PC-3 (cell line): ENCODE results near the gene ZNF557. TPM values are rescaled to one million over a fixed set of nuclear protein-coding genes. Genes with fewer than 3 reads are reported as not detected.

Source experiments
- ATAC-seq: fragments of 200-7000 bp; cut with Tn5 transposase; 2 replicates; pipeline ENCODE4 v1.9.1; 2020; ENCODE audit warnings: mild to moderate bottlenecking, moderate library complexity
- BruUV-seq: library from RNA; stranded (reverse); fragments of 400-500 nt; replicated peaks from 2 replicates; lab custom pipeline; 2021; lab: Mats Ljungman, UMichigan
- CTCF ChIA-PET: fragments of 300-600 bp; sonication (Branson Sonifier 250); formaldehyde crosslinking; loops from one replicate; lab custom pipeline; 2022; ENCODE audit warnings: antibody characterized with exemption; lab: Charles Lee
- POLR2A ChIA-PET: fragments of 300-600 bp; sonication (Branson Sonifier 250); formaldehyde crosslinking; loops from one replicate; lab custom pipeline; 2022; ENCODE audit warnings: antibody characterized with exemption; ENCODE audit not compliant: unreplicated experiment; lab: Charles Lee
- DNase-seq: peaks from one replicate; pipeline ENCODE4 v3.0.0-alpha.2; 2015
- H2AFZ ChIP-seq: fragments of 300-600 bp; sonication (generic); 2 replicates; pipeline ENCODE4 v1.6.0; 2016; ENCODE audit warnings: antibody characterized with exemption, low read length
- H3F3A ChIP-seq: fragments of 300-600 bp; sonication (generic); one replicate; pipeline ENCODE4 v1.6.0; 2017; ENCODE audit warnings: antibody characterized with exemption, low read length, control low read depth, mild to moderate bottlenecking; ENCODE audit not compliant: unreplicated experiment
- H3K27ac ChIP-seq: fragments of 300-600 bp; sonication (generic); 2 replicates; pipeline ENCODE4 v1.5.1; 2016; ENCODE audit warnings: mild to moderate bottlenecking, low read length
- H3K27me3 ChIP-seq: fragments of 300-600 bp; sonication (generic); 2 replicates; pipeline ENCODE4 v1.6.1; 2016; ENCODE audit warnings: low read length, mixed read lengths
- H3K36me3 ChIP-seq: fragments of 300-600 bp; sonication (generic); 2 replicates; pipeline ENCODE4 v1.6.1; 2016; ENCODE audit warnings: low read depth, mixed run types, low read length, mixed read lengths
- H3K4me1 ChIP-seq: fragments of 300-600 bp; sonication (generic); 2 replicates; pipeline ENCODE4 v1.5.1; 2016; ENCODE audit warnings: low read length; ENCODE audit not compliant: insufficient read depth
- H3K4me2 ChIP-seq: fragments of 300-600 bp; sonication (generic); 2 replicates; pipeline ENCODE4 v1.6.0; 2016; ENCODE audit warnings: low read length
- H3K4me3 ChIP-seq: fragments of 300-600 bp; sonication (generic); 2 replicates; pipeline ENCODE4 v1.5.1; 2016; ENCODE audit warnings: mild to moderate bottlenecking, low read length, mixed read lengths
- H3K79me2 ChIP-seq: fragments of 300-600 bp; sonication (generic); 2 replicates; pipeline ENCODE4 v1.6.1; 2017; ENCODE audit warnings: low read length, mixed read lengths
- H3K9ac ChIP-seq: fragments of 300-600 bp; sonication (generic); 2 replicates; pipeline ENCODE4 v1.6.0; 2016; ENCODE audit warnings: mild to moderate bottlenecking, low read length
- H3K9me2 ChIP-seq: fragments of 300-600 bp; sonication (generic); replicated peaks from 2 replicates; pipeline ENCODE4 v1.6.1; 2016; ENCODE audit warnings: mixed run types, low read length, mixed read lengths
- H3K9me3 ChIP-seq: fragments of 300-600 bp; sonication (generic); 2 replicates; pipeline ENCODE4 v1.6.1; 2016; ENCODE audit warnings: low read length, mixed read lengths
- H4K20me1 ChIP-seq: fragments of 300-600 bp; sonication (generic); 2 replicates; pipeline ENCODE4 v1.6.1; 2016; ENCODE audit warnings: low read length, mixed read lengths
- EZH2 ChIP-seq: fragments of 300-600 bp; sonication (generic); IDR thresholded peaks from one replicate; pipeline ENCODE4 v1.6.1; 2017; ENCODE audit warnings: antibody characterized with exemption, mild to moderate bottlenecking, low read length; ENCODE audit not compliant: unreplicated experiment
- EZH2phosphoT487 ChIP-seq: fragments of 300-600 bp; sonication (generic); IDR thresholded peaks from 2 replicates; pipeline ENCODE4 v1.6.1; 2018; ENCODE audit warnings: mild to moderate bottlenecking, antibody characterized with exemption, low read length, borderline replicate concordance
- intact Hi-C: fragments of 100-400 bp; cut with micrococcal nuclease; formaldehyde crosslinking; loops from 2 replicates; pipeline ENCODE4 v1.9.0; 2023
- total RNA-seq: library from RNA; depleted of rRNA; stranded (reverse); fragments of >200 nt; gene quantifications from 2 replicates; pipeline ENCODE4 v1.2.3, GENCODE V29; 2014
- TF ChIP-seq, protein P1 (sequence below): fragments of 300-600 bp; sonication (generic); conservative IDR thresholded peaks from 2 replicates; pipeline ENCODE4 v1.5.1; 2017; ENCODE audit warnings: antibody characterized with exemption, low read depth, mild to moderate bottlenecking, low read length

Gene ZNF557
- total RNA-seq, 1 experiment from 2014 or later, result 13.7 TPM

DNA sequence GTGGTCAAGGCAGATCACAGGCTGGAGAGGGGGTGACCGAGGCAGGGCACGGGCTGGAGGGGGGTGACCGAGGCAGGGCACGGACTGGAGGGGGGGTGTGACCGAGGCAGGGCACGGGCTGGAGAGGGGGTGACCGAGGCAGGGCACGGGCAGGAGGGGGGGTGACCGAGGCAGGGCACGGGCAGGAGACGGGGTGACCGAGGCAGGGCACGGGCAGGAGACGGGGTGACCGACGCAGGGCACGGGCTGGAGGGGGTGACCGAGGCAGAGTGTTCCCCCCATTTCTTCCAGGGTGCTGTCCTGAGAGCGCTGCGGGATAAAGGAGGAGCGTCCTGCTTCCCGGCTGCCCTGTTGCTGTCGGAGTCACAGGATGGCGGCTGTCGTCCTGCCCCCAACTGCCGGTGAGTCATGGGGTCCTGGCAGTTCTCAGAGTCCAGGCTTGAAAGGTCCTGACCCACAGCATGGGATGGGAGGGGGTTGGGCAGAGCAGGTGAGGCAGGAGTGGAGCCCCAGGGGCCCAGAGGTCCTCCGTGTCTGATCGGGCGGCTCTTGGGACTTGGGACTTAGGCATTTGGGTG, 5.3 kb downstream of the ZNF557 start:
- Histone ChIP-seq H3K9me3 (peaks cover 17% of the 10 kb centered on the region), H3K4me3 (no peak overlapping the region), H3K4me2 (no peak overlapping the region), H3K9me2 (no peaks in the 10 kb centered on the region), H3K79me2 (peaks cover 16% of the 10 kb centered on the region), H4K20me1 (no peaks in the 10 kb centered on the region), H3K4me1 (peaks cover 6% of the 10 kb centered on the region; the same call in 1 of the 2 replicates), H3K27ac (no peak overlapping the region), H3F3A (no peaks in the 10 kb centered on the region), H2AFZ (no peak overlapping the region), H3K36me3 (peaks cover 77% of the 10 kb centered on the region), H3K9ac (no peak overlapping the region), H3K27me3 (no peaks in the 10 kb centered on the region)
- ATAC-seq (no peak), DNase-seq (no peak)
- POLR2A ChIA-PET, result no interaction called here
- CTCF ChIA-PET, result interaction anchor here (0.6 kb wide), 1 partner anchor 40 kb away, joined by 19 read pairs; no protein-coding TSS in a partner anchor
- no TSS peak for BruUV-seq
- intact Hi-C loops, result no loop called here
- TF ChIP-seq EZH2phosphoT487 (no peak), EZH2 (no peak)
- TF ChIP-seq, protein P1, sequence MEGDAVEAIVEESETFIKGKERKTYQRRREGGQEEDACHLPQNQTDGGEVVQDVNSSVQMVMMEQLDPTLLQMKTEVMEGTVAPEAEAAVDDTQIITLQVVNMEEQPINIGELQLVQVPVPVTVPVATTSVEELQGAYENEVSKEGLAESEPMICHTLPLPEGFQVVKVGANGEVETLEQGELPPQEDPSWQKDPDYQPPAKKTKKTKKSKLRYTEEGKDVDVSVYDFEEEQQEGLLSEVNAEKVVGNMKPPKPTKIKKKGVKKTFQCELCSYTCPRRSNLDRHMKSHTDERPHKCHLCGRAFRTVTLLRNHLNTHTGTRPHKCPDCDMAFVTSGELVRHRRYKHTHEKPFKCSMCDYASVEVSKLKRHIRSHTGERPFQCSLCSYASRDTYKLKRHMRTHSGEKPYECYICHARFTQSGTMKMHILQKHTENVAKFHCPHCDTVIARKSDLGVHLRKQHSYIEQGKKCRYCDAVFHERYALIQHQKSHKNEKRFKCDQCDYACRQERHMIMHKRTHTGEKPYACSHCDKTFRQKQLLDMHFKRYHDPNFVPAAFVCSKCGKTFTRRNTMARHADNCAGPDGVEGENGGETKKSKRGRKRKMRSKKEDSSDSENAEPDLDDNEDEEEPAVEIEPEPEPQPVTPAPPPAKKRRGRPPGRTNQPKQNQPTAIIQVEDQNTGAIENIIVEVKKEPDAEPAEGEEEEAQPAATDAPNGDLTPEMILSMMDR, result no peak

DNA sequence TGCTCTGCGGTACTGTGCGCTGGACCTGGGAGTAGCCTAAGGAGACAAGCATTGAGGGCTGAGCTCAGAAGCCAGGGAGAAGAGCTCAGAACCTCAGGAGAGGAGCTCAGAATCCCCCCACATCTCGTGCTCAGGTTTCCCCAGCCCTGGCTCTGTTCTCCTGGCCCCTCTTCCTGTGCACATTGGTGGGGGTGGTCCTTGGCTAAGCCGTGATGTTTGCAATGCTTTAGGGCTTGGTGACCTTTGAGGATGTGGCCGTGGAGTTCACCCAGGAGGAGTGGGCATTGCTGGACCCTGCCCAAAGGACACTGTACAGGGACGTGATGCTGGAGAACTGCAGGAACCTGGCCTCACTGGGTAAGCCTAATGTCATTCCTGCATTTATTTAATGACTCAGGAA, 6.6 kb downstream of the ZNF557 start:
- DNase-seq (no peak), ATAC-seq (no peak)
- Histone ChIP-seq H3K9me3 (peaks cover 31% of the 10 kb centered on the region), H3K4me1 (no peaks in the 10 kb centered on the region), H3K4me2 (no peak overlapping the region), H3K4me3 (no peak overlapping the region), H3K27me3 (no peaks in the 10 kb centered on the region), H3K9me2 (no peaks in the 10 kb centered on the region), H3K27ac (no peak overlapping the region), H4K20me1 (no peaks in the 10 kb centered on the region), H3F3A (no peaks in the 10 kb centered on the region), H3K79me2 (peaks cover 2% of the 10 kb centered on the region; the same call in 1 of the 2 replicates), H3K9ac (no peak overlapping the region), H3K36me3 (peaks cover 86% of the 10 kb centered on the region), H2AFZ (no peak overlapping the region)
- POLR2A ChIA-PET, result no interaction called here
- no TSS peak for BruUV-seq
- intact Hi-C loops, result no loop called here
- TF ChIP-seq EZH2phosphoT487 (no peak), EZH2 (no peak)
- TF ChIP-seq, protein P1, result no peak
- CTCF ChIA-PET, result no interaction called here

DNA sequence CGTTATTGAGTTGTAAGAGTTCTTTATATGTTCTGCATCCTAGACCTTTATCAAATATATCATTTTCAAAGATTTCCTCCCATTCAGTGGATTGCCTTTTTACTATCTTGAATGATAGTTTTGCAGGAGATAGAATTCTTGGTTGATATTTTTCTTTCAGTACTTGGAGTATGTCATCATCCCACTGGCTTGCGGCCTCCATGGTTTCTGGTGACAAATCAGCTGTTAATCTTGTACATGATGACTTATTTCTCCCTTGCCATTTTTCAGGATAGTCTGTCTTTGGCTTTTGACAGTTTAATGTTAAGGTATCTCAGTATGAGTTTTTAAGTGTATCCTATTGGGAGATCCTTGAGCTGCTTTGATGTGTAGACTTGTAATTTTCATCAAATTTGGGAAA, 8.5 kb downstream of the ZNF557 start:
- peaks cover 49% of the 10 kb centered on the region for H3K9me3 ChIP-seq
- H3K36me3 ChIP-seq, result peaks cover 94% of the 10 kb centered on the region
- H3K27me3 ChIP-seq, result no peaks in the 10 kb centered on the region
- H3K4me3 ChIP-seq, result peak overlapping the region; percentile 20; the same call in 1 of the 2 replicates
- ChIA-PET POLR2A (interaction anchor here (1.0 kb wide), 1 partner anchor 58 kb away, joined by 5 read pairs; no protein-coding TSS in a partner anchor), CTCF (no interaction called here)
- intact Hi-C loops, result no loop called here
- TF ChIP-seq, protein P1, result no peak
- TF ChIP-seq EZH2phosphoT487 (no peak), EZH2 (no peak)
- H4K20me1 ChIP-seq, result no peaks in the 10 kb centered on the region
- DNase-seq, result no peak
- no peaks in the 10 kb centered on the region for H3K4me1 ChIP-seq
- no peak overlapping the region for H3K4me2 ChIP-seq
- no peaks in the 10 kb centered on the region for H3F3A ChIP-seq
- H2AFZ ChIP-seq, result no peak overlapping the region
- H3K9ac ChIP-seq, result no peak overlapping the region
- H3K9me2 ChIP-seq, result no peaks in the 10 kb centered on the region
- no TSS peak for BruUV-seq
- no peaks in the 10 kb centered on the region for H3K79me2 ChIP-seq
- ATAC-seq, result no peak
- no peak overlapping the region for H3K27ac ChIP-seq
